Measurements from ENCODE around the gene GPBP1L1.
"Not testable (repeated sequence)": the region's sequence is repeated elsewhere in the genome, so short reads cannot be mapped to it uniquely, and the experiment has no call there.

GPBP1L1 gene

DNA sequence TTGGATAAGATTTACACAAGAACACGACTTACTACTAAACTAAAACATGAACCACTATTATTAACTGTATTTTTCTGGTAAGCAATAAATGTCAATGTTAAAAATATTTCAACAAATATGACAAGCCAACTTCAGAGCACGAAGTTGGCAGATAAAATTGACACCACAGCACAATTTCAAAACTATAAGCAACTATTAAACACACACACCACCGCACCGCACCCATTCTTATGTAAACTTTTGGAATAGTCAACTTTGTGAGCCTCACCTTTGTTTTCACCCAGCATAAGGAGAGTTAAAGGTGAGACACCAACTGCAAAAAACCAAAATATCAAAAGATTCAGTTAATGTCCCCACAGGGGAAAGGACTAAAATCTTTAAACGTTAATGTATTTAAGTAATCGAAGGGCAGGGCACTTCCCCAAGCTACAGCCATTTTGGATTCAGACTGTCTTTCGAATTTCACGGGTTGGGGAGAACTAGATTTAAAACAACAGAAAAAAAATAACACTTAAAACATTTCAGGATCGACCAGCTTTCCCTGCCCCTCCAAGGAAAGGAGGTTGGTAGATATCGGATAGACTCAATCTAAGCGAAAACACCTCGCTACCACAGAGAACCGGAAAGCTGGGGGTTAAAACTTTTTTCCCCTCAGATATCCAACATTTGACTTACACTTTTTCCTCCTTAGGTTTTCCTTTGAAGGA is 872 bp downstream of the GPBP1L1 start:
- DNase-seq: peak; percentile 19
- in situ Hi-C loops (cut with HindIII; ENCODE audit: low pct_ligation_motif_present, low pct_unique_long_range_greater_than_20kb, low sequenced_read_pairs): no loop called here

DNA sequence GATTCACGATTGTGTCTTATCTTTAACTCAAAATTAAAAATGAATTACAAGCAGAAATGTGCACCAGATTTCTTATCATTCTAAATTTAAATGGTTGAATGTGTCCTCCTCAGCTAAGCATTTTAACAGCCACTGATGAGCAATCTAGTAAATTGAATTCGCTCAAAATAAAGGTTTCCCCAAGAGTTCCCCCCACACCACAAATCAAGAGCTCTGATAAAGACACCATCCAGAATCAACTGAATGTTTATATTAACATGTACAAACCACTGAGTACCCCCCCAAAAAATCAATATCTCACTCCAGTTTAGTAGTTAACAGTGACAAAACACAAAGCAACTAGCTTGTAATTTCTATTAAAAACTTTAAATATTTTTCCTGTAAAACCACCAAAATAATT is 1.9 kb downstream of the GPBP1L1 start:
- in situ Hi-C loops (cut with HindIII; ENCODE audit: low pct_ligation_motif_present, low pct_unique_long_range_greater_than_20kb, low sequenced_read_pairs): no loop called here
- DNase-seq: no peak

DNA sequence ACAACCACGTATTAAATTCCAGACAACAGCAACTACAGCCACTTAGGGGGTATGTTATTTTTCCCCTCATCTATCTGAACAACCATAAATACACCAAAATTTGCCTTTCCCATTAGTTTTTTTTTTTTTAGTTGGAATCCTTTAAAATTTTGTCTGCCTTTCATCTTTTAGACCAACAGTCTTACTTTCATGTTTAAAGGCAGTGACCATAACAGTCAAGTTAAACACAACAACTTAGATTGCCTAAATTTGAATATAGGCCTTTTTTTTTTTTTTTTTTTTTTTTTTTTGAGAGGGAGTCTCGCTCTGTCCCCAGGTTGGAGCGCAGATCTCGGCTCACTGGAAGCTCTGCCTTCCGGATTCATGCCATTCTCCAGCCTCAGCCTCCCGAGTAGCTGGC is 3.4 kb downstream of the GPBP1L1 start:
- in situ Hi-C loops (cut with HindIII; ENCODE audit: low pct_ligation_motif_present, low pct_unique_long_range_greater_than_20kb, low sequenced_read_pairs): no loop called here
- DNase-seq: no peak

DNA sequence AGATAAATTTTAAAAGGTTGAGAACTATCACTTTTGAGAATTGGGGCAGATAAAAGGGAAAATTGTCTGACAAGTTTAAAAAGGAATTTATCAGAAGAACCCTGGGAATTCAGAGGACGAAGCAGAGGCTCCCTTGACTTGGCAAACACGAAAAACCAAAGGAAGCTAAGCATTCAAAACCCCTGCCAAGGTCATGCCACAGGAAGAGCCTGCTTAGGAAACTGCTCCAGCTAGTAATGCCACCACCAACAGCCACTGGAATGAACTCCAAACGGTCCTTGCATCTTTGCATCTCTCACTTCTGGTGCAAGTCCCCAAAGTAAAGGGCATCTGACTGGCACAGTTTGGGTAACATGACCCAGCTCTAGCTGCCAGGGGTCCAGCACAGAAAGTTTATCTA is 7.2 kb downstream of the GPBP1L1 start:
- in situ Hi-C loops (cut with HindIII; ENCODE audit: low pct_ligation_motif_present, low pct_unique_long_range_greater_than_20kb, low sequenced_read_pairs): no loop called here
- DNase-seq: no peak

DNA sequence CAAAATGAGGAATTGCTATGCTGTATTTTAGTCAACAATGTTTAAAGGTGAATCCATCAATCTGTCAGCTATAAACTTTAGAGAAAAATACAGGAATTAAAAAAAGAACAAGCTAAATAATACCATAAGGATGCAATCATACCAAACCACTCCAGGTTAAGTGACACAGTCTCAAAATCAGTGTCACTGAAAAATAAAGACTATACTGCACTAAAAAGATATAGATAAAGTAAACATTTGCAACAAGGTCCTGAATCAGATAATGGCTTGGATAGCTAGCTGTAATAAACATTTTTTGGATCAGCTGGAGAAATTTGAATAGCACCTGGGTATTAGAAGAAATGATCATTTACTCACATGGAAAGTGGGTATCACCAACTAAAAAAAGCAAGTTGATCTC is 7.8 kb downstream of the GPBP1L1 start:
- in situ Hi-C loops (cut with HindIII; ENCODE audit: low pct_ligation_motif_present, low pct_unique_long_range_greater_than_20kb, low sequenced_read_pairs): no loop called here
- no peak for DNase-seq

DNA sequence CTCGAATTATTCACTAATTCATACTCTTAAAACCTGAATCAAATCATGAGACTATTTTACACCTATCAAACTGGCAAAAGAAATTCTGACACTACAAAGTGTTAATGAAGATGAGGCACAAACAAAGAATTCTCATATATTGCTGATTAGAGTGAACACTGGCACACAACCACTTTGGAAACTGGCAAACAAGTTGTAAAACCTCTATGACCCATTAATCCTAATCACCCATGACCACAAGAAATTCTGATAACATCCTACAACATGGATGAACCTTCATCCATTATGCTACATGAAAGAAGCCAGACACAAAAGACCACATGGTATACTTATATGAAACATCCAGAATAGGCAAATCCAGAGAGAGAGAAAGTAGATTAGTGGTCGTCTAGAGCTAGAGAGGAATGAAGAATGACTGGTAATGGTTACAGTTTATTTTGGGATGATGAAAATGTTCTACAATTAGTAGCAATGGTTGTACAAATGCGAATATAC is 8.5 kb downstream of the GPBP1L1 start:
- in situ Hi-C loops (cut with HindIII; ENCODE audit: low pct_ligation_motif_present, low pct_unique_long_range_greater_than_20kb, low sequenced_read_pairs): no loop called here
- DNase-seq: no peak

DNA sequence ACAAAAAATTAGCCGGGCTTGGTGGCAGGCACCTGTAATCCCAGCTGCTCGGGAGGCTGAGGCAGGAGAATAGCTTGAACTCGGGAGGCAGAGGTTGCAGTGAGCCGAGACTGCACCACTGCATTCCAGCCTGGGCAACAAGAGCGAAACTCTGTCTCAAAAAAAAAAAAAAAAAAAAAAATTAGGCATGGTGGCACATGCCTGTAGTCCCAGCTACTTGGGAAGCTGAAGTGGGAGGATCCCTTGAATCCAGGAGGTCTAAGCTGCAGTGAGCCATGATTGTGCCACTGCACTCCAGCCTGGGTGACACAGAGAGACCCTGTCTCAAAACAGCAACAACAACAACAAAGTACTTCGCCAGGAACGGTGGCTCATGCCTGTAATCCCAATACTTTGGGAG is 9.8 kb downstream of the GPBP1L1 start:
- in situ Hi-C loops (cut with HindIII; ENCODE audit: low pct_ligation_motif_present, low pct_unique_long_range_greater_than_20kb, low sequenced_read_pairs); DNase-seq: not testable (repeated sequence)

DNA sequence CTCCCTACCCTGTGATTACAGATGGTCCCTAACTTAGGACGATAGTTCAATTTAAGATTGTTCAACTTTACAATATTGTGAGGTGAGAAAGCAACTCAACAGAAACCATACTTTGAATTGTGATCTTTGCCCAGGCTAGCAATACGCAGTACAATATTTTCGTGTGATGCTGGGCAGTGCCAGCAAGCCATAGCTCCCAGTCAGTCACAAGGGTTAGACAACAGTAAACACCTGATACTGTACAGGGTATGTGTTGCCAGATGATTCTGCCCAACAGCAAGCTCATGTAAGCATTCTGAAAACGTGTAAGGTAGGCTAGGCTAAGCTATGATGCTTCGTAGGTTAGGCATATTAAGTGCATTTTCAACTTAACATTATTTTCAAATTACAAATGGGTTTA is 11.9 kb downstream of the GPBP1L1 start:
- no peak for DNase-seq
- in situ Hi-C loops (cut with HindIII; ENCODE audit: low pct_ligation_motif_present, low pct_unique_long_range_greater_than_20kb, low sequenced_read_pairs): no loop called here

DNA sequence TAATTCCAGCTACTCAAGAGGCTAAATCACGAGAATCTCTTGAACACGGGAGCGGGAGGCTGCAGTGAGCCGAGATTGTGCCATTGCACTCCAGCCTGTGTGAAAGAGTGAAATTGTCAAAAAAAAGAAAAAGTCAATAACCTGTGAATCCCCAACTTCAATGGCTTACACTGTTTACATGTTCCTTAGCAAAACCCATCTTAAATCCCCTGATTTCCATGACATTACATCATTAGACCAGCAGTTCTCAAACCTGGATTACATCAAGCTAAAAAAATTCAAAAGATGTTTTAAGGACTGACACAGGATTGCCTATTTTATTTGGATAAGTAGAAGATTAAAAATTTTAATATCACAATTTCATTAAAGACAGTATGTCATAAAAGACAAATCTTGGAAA is 12.4 kb downstream of the GPBP1L1 start:
- DNase-seq: no peak
- in situ Hi-C loops (cut with HindIII; ENCODE audit: low pct_ligation_motif_present, low pct_unique_long_range_greater_than_20kb, low sequenced_read_pairs): no loop called here

DNA sequence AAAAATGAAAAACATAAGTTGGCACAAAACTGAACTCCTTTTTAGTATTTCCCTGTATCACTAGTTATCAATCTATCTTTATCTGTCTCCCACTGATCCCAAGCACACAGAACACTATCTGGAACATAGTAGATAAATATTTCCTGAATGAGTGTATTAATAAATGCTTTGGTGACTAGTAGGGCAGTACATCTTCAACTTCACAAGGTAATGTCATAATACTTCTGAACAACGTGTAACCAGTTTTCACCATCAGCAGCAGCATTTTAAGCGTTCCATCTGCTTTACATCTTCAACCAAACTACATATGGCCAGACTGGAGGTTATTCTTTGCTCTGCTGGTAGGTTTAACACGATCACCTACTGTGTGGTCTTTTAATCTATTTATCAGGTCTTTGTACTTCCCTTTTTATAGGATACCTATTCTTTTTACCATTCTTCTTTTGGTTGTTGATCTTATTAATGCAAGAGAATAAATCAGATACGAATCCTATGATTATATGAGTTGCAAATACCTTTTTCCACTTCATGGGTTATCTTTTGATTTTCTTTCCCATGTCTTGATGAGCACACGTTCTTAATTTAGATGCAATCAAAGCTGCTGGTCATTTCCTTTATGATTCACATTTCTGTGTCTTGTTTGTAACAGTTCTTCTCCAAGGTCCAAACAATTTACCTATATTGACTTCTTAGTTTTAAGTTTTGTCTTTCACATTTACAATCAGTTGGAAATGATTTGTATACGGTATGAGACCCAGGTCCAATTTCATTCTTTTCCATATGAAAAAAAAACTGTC is 16.3 kb downstream of the GPBP1L1 start:
- in situ Hi-C loops (cut with HindIII; ENCODE audit: low pct_ligation_motif_present, low pct_unique_long_range_greater_than_20kb, low sequenced_read_pairs): no loop called here

DNA sequence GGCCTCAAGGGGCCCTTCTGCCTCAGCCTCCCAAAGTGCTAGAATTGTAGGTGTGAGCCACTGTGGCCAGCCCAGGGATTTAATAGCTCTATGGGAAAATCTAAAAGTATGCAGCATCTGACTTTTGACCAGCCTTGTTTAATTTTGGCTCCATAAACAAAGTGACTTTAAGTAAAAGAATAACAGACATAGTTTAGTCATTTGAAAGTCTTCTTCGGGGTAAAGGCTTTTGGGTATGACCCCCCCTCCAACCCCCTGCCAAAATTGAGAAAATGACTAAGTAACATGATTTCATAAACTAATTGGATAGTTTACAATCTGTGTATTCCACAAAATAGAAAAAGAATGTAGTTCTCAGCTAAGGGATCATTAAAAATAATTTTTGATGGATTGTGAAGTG is 17.0 kb downstream of the GPBP1L1 start:
- in situ Hi-C loops (cut with HindIII; ENCODE audit: low pct_ligation_motif_present, low pct_unique_long_range_greater_than_20kb, low sequenced_read_pairs): no loop called here
- no peak for DNase-seq

More for the DNA sequence above, 16.3 kb downstream of the GPBP1L1 start:
- DNase-seq: no peak

DNA sequence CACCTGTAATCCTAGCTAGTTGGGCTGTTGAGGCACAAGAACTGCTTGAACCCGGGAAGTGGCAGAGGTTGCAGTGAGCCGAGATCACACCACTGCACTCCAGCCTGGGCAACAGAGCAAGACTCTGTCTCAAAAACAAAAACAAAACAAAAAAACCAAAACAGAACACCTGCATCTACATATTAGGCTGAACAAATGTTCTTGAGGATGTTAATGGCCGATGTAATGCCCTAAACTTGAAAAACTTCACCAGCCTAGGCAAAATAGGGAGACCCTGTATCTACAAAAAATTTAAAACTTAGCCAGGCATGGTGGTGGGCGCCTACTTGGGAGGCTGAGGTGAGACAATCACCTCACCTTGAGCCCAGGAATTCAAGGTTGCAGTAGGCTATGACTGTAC is 17.8 kb downstream of the GPBP1L1 start:
- DNase-seq: no peak
- in situ Hi-C loops (cut with HindIII; ENCODE audit: low pct_ligation_motif_present, low pct_unique_long_range_greater_than_20kb, low sequenced_read_pairs): no loop called here

DNA sequence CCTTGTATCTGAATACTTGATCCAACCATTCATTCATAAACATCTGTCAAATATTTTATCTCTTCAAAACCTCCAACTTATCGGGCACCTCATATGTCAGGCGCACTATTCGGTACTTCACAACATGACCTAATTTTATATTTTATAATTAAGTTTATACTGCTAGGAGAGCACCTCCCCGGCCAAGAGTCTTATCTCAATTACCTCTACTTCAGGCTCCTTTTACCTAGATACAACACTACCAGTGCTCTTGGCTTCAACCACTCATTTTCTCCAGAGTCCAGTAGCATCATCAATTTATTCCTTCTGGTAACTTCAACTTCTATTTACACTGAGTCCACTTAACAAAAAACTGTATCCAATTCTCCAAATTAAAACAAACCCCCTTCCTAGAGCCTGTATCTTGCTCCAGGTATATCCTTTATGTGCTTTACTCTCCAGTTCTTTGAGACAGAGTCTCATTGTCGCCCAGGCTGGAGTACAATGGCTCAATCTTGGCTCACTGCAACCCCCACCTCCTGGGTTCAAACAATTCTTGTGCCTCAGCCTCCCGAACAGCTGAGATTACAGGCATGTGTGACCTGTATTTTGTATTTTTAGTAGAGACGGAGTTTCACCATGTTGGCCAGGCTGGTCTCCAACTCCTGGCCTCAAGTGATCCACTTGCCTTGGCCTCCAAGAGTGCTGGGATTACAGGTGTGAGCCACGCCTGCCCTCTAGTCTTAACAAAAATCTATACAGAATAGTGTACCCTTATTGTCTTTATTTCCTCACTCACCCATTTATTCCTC is 18.8 kb downstream of the GPBP1L1 start:
- in situ Hi-C loops (cut with HindIII; ENCODE audit: low pct_ligation_motif_present, low pct_unique_long_range_greater_than_20kb, low sequenced_read_pairs): no loop called here
- no peak for DNase-seq

DNA sequence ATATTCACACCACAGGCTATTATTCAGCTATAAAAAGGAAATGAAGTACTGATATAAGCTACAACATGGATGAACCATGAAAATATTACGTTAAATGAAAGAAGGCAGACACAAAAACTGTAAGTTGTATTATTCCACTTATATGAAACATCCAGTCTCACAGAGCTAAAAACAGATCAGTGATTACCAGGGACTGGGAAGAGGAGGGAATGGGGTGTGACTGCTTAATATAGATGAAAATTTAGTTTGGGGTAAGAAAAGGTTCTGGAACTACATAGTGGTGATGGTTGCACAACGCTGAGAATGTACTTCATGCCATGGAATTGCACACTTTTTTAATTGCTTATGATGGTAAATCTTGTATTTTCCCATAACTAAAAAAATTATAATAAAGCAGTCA is 19.5 kb downstream of the GPBP1L1 start:
- DNase-seq: no peak
- in situ Hi-C loops (cut with HindIII; ENCODE audit: low pct_ligation_motif_present, low pct_unique_long_range_greater_than_20kb, low sequenced_read_pairs): no loop called here

DNA sequence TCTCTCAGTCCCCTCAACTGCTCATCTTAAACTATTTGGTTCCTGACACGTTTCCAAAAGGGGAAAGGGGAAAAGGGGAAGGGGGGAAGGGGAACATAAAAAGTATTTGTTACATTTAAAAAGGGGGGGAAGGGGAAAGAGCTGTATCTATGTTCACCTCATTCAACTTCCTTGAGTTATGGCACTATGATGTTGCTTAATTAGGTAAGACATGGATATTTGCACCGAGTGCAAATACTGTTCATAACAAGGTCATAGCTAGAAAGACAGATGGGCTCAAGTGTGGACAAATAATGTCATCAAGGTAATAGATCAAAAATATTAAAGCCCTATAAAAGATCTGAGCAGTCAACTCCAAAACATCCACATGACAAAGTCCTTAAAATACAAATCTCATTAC is 26.0 kb downstream of the GPBP1L1 start:
- in situ Hi-C loops (cut with HindIII; ENCODE audit: low pct_ligation_motif_present, low pct_unique_long_range_greater_than_20kb, low sequenced_read_pairs): no loop called here
- DNase-seq: no peak

DNA sequence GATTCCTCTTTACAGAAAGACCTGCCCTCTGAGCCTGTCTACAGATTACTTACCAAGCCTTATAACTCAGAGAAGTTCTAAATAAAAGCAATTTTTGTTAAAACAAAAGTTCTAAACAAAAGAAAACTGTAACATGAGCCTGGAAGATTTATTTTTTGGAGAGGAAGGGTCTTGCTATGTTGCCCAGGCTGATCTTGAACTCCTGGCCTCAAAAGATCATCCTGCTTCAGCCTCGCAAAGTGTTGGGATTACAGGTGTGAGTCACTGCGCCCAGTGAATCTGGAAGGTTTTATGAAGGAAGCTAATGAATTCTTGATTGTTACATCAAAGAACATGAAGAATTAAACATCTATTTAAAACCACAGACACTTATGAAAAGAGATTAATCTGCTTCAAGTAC is 27.1 kb downstream of the GPBP1L1 start:
- no peak for DNase-seq
- in situ Hi-C loops (cut with HindIII; ENCODE audit: low pct_ligation_motif_present, low pct_unique_long_range_greater_than_20kb, low sequenced_read_pairs): no loop called here

DNA sequence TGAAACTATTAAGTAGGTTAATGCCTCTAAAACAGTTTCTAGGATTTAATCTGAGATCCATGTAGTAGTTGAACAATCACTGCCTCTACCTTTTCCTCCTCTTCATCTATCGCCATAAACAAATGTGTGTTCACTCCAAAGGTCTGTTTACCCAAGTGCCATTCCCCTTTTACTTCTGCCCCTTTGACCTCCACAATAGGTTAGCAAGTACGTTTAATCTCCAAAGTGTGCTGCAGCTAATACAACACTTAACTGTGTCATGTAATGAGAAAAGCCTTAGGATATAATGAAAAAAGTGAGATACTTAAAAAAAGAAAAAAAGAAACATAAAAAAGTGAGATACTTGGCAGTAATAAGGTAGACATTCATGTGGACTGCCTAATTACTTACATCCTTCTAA is 28.2 kb downstream of the GPBP1L1 start:
- no peak for DNase-seq
- in situ Hi-C loops (cut with HindIII; ENCODE audit: low pct_ligation_motif_present, low pct_unique_long_range_greater_than_20kb, low sequenced_read_pairs): no loop called here

DNA sequence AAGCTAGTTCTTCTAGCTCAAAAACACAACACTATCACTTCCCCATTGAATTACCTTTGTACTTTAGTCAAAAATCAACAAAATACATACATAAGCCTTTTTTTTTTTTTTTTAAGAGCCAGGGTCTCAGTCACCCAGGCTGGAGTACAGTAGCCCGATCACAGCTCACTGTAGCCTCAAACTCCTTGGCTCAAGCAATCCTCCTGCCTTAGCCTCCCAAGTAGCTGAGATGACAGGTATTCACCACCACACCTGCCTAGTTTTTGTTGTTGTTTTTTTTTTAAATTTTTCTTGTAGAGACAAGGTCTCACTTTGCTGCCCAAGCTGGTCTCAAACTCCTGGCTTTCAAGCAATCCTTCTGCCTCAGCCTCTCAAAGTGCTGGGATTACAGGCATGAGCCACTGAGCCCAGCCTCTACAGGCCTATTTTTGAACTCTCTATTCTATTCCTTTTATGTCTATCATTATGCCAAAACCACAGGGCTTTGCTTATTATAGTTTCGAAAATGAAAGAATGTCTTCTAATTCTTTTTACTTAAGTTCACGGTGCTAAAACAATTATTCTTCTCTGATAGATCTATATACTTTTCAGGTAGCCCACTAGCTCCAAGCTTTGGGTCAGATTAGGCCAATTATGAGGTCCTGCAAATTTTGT is 29.6 kb downstream of the GPBP1L1 start:
- in situ Hi-C loops (cut with HindIII; ENCODE audit: low pct_ligation_motif_present, low pct_unique_long_range_greater_than_20kb, low sequenced_read_pairs): no loop called here
- DNase-seq: no peak

Measured in ACHN (cell line).